22Rv1 (cell line): ENCODE data around the gene TOP3B.

ENCODE experiments used
- ZFX ChIP-seq: fragments of 450-650 bp; IDR thresholded peaks from 2 replicates; pipeline ENCODE4 v1.6.1; 2017; ENCODE audit warnings: antibody characterized with exemption, borderline replicate concordance
- TF ChIP-seq, protein P1 (sequence below): fragments of 450-650 bp; IDR thresholded peaks from 2 replicates; pipeline ENCODE4 v1.5.1; 2017; ENCODE audit warnings: mild to moderate bottlenecking

DNA sequence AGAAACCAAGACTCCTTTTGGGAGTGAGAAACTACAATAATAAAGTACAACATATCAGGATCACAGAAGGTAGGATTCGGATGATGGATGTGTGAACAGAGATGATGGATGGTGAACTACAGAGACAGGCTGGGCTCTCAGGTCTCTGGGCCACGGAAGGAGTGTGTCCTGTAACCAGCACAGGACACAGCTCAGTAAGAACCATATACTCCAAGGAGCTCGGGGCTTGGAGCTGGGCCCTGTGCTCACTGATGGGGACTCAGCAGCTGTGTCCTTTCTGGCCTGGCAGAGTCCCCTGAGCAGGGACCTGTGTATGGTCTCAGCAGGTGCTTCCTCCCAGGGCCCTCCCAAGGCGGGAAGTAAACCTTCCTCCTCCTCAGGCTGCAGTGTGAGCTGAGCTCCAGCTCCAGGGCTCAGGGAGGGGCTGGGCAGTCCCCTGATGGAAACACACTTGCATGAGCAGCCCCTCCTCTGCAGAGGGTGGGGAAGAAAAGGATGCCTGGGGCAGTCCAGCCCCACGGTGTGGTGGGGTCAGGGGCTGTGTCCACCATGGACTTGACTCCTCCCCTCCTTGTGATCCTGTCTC is 39.8 kb upstream of the TOP3B start:
- TF ChIP-seq, protein P1, sequence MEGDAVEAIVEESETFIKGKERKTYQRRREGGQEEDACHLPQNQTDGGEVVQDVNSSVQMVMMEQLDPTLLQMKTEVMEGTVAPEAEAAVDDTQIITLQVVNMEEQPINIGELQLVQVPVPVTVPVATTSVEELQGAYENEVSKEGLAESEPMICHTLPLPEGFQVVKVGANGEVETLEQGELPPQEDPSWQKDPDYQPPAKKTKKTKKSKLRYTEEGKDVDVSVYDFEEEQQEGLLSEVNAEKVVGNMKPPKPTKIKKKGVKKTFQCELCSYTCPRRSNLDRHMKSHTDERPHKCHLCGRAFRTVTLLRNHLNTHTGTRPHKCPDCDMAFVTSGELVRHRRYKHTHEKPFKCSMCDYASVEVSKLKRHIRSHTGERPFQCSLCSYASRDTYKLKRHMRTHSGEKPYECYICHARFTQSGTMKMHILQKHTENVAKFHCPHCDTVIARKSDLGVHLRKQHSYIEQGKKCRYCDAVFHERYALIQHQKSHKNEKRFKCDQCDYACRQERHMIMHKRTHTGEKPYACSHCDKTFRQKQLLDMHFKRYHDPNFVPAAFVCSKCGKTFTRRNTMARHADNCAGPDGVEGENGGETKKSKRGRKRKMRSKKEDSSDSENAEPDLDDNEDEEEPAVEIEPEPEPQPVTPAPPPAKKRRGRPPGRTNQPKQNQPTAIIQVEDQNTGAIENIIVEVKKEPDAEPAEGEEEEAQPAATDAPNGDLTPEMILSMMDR, result no peak
- TF ChIP-seq ZFX, result no peak
